BLaER1 (cell line): Measurements from ENCODE around the gene PIEZO1.
A peak's percentile ranks its signal among the peaks of the same experiment; 100 is the strongest.

Experiments
- H3K27ac ChIP-seq: shearing (Covaris generic); formaldehyde crosslinking; 2 replicates; pipeline ENCODE4 v1.8.1; 2022
- H3K27me3 ChIP-seq: shearing (Covaris generic); formaldehyde crosslinking; 2 replicates; pipeline ENCODE4 v1.8.1; 2022
- H3K36me3 ChIP-seq: shearing (Covaris generic); formaldehyde crosslinking; 2 replicates; pipeline ENCODE4 v1.8.1; 2022
- H3K4me1 ChIP-seq: shearing (Covaris generic); formaldehyde crosslinking; 2 replicates; pipeline ENCODE4 v1.8.1; 2022
- H3K4me2 ChIP-seq: shearing (Covaris generic); formaldehyde crosslinking; 2 replicates; pipeline ENCODE4 v1.8.1; 2022
- H3K4me3 ChIP-seq: shearing (Covaris generic); formaldehyde crosslinking; 2 replicates; pipeline ENCODE4 v1.8.1; 2022
- H3K9ac ChIP-seq: shearing (Covaris generic); formaldehyde crosslinking; 2 replicates; pipeline ENCODE4 v1.8.1; 2022
- H3K9me3 ChIP-seq: shearing (Covaris generic); formaldehyde crosslinking; 2 replicates; pipeline ENCODE4 v1.8.1; 2022
- H4K20me1 ChIP-seq: shearing (Covaris generic); formaldehyde crosslinking; 2 replicates; pipeline ENCODE4 v1.8.1; 2022
- Cebpa-rat ChIP-seq: shearing (Covaris generic); IDR thresholded peaks from 2 replicates; pipeline ENCODE4 v1.8.1; 2022

The PIEZO1 gene

GRCh38 chr16:88754912-88755744, 29.9 kb downstream of the PIEZO1 start:
- H3K36me3 ChIP-seq = peaks cover 50% of the 10 kb centered on the region
- no peaks in the 10 kb centered on the region for H3K27me3 ChIP-seq
- H3K4me2 ChIP-seq = peak overlapping the region; percentile 54
- H3K4me1 ChIP-seq = peaks cover 90% of the 10 kb centered on the region
- no peak for TF ChIP-seq Cebpa-rat
- 0 out of 2 replicates have a peak overlapping the region, but pooled peaks have one; percentile 34 for H3K9ac ChIP-seq
- 0 out of 2 replicates have a peak overlapping the region, but pooled peaks have one; percentile 46 for H3K27ac ChIP-seq
- H4K20me1 ChIP-seq = peaks cover 97% of the 10 kb centered on the region
- H3K4me3 ChIP-seq = no peak overlapping the region
- peaks cover 8% of the 10 kb centered on the region; the same call in 1 of the 2 replicates for H3K9me3 ChIP-seq

- Histone ChIP-seq H3K27me3 (no peaks in the 10 kb centered on the region), H3K9ac (peak overlapping the region; percentile 34; the same call in 1 of the 2 replicates), H3K36me3 (peaks cover 53% of the 10 kb centered on the region), H3K4me2 (peak overlapping the region; percentile 54), H4K20me1 (peaks cover 97% of the 10 kb centered on the region), H3K4me3 (no peak overlapping the region), H3K27ac (peak overlapping the region; percentile 46), H3K9me3 (peaks cover 8% of the 10 kb centered on the region; the same call in 1 of the 2 replicates), H3K4me1 (peaks cover 88% of the 10 kb centered on the region)
- no peak for TF ChIP-seq Cebpa-rat
Observed at GRCh38 chr16:88754109-88754911, 30.7 kb downstream of the PIEZO1 start.

- peaks cover 49% of the 10 kb centered on the region for H3K36me3 ChIP-seq
- no peak overlapping the region for H3K9ac ChIP-seq
- H3K4me3 ChIP-seq = no peak overlapping the region
- H3K9me3 ChIP-seq = 0 out of 2 replicates have a peak, but pooled peaks cover 3% of the 10 kb centered on the region
- H3K4me2 ChIP-seq = peak overlapping the region; percentile 54
- H3K4me1 ChIP-seq = peaks cover 86% of the 10 kb centered on the region
- TF ChIP-seq Cebpa-rat = no peak
- H3K27ac ChIP-seq = peak overlapping the region; percentile 46
- peaks cover 95% of the 10 kb centered on the region for H4K20me1 ChIP-seq
- no peaks in the 10 kb centered on the region for H3K27me3 ChIP-seq
Observed at GRCh38 chr16:88753602-88754001, 31.4 kb downstream of the PIEZO1 start.

GRCh38 chr16:88753191-88753590, 31.8 kb downstream of the PIEZO1 start:
- Histone ChIP-seq H3K4me3 (no peak overlapping the region), H3K27ac (no peak overlapping the region; the same call in 1 of the 2 replicates), H3K4me1 (peaks cover 86% of the 10 kb centered on the region), H4K20me1 (peaks cover 95% of the 10 kb centered on the region), H3K36me3 (peaks cover 50% of the 10 kb centered on the region), H3K9me3 (no peaks in the 10 kb centered on the region), H3K9ac (no peak overlapping the region), H3K27me3 (no peaks in the 10 kb centered on the region), H3K4me2 (no peak overlapping the region)
- TF ChIP-seq Cebpa-rat = no peak

- peaks cover 86% of the 10 kb centered on the region for H3K4me1 ChIP-seq
- no peak for TF ChIP-seq Cebpa-rat
- H3K9me3 ChIP-seq = no peaks in the 10 kb centered on the region
- H3K27me3 ChIP-seq = no peaks in the 10 kb centered on the region
- H3K4me3 ChIP-seq = no peak overlapping the region
- H3K36me3 ChIP-seq = peaks cover 57% of the 10 kb centered on the region
- peak overlapping the region; percentile 56; the same call in 1 of the 2 replicates for H3K4me2 ChIP-seq
- no peak overlapping the region for H3K27ac ChIP-seq
- H4K20me1 ChIP-seq = peaks cover 95% of the 10 kb centered on the region
- H3K9ac ChIP-seq = no peak overlapping the region
Observed at GRCh38 chr16:88752386-88753002, 32.5 kb downstream of the PIEZO1 start.

GRCh38 chr16:88750854-88751253, 34.2 kb downstream of the PIEZO1 start:
- Histone ChIP-seq H3K9ac (no peak overlapping the region), H3K4me2 (peak overlapping the region; percentile 56), H4K20me1 (peaks cover 95% of the 10 kb centered on the region), H3K9me3 (no peaks in the 10 kb centered on the region), H3K36me3 (peaks cover 56% of the 10 kb centered on the region), H3K27ac (peak overlapping the region; percentile 49; the same call in 1 of the 2 replicates), H3K27me3 (no peaks in the 10 kb centered on the region), H3K4me1 (peaks cover 86% of the 10 kb centered on the region), H3K4me3 (no peak overlapping the region)
- no peak for TF ChIP-seq Cebpa-rat

GRCh38 chr16:88749358-88749757, 35.7 kb downstream of the PIEZO1 start:
- H3K36me3 ChIP-seq = peaks cover 44% of the 10 kb centered on the region
- H3K4me1 ChIP-seq = peaks cover 89% of the 10 kb centered on the region

GRCh38 chr16:88748364-88748763, 36.7 kb downstream of the PIEZO1 start:
- peak overlapping the region; percentile 88 for H3K4me2 ChIP-seq
- H3K36me3 ChIP-seq = peaks cover 42% of the 10 kb centered on the region
- peaks cover 89% of the 10 kb centered on the region for H3K4me1 ChIP-seq
- TF ChIP-seq Cebpa-rat = no peak
- no peaks in the 10 kb centered on the region for H3K9me3 ChIP-seq
- no peak overlapping the region for H3K27ac ChIP-seq
- H3K9ac ChIP-seq = no peak overlapping the region
- H3K27me3 ChIP-seq = no peaks in the 10 kb centered on the region
- H4K20me1 ChIP-seq = peaks cover 95% of the 10 kb centered on the region
- H3K4me3 ChIP-seq = no peak overlapping the region

More at GRCh38 chr16:88749358-88749757, 35.7 kb downstream of the PIEZO1 start:
- H3K9ac ChIP-seq = no peak overlapping the region
- H4K20me1 ChIP-seq = peaks cover 95% of the 10 kb centered on the region
- H3K27me3 ChIP-seq = no peaks in the 10 kb centered on the region
- no peak overlapping the region for H3K27ac ChIP-seq
- no peak overlapping the region for H3K4me3 ChIP-seq
- 0 out of 2 replicates have a peak overlapping the region, but pooled peaks have one; percentile 5 for H3K4me2 ChIP-seq
- H3K9me3 ChIP-seq = no peaks in the 10 kb centered on the region
- no peak for TF ChIP-seq Cebpa-rat

GRCh38 chr16:88747588-88748301, 37.3 kb downstream of the PIEZO1 start:
- Histone ChIP-seq H3K4me1 (peaks cover 94% of the 10 kb centered on the region), H3K27me3 (no peaks in the 10 kb centered on the region), H3K4me3 (no peak overlapping the region), H3K36me3 (peaks cover 47% of the 10 kb centered on the region), H3K9me3 (no peaks in the 10 kb centered on the region), H3K9ac (no peak overlapping the region), H4K20me1 (peaks cover 98% of the 10 kb centered on the region), H3K27ac (no peak overlapping the region), H3K4me2 (peak overlapping the region; percentile 88)
- TF ChIP-seq Cebpa-rat = no peak
